Duodenal mucosa (tissue), 2 donors: Measurements from ENCODE around the gene REC8.

Experiments used
- H3K27ac ChIP-seq: one replicate; pipeline ENCODE4 v1.7.0; 2013; ENCODE audit warnings: low read depth, low read length
- H3K27me3 ChIP-seq, 2 donors: one replicate each; pipeline ENCODE4 v1.7.0; 2013; ENCODE audit warnings: low read length in 2 of 2, control low read depth in 1 of 2; ENCODE audit not compliant: insufficient read depth in 2 of 2, control insufficient read depth in 1 of 2
- H3K36me3 ChIP-seq, 2 donors: one replicate each; pipeline ENCODE4 v1.7.0; 2013; ENCODE audit warnings: low read length in 2 of 2, control low read depth in 1 of 2; ENCODE audit not compliant: insufficient read depth in 2 of 2, control insufficient read depth in 1 of 2
- H3K4me1 ChIP-seq, 2 donors: one replicate each; pipeline ENCODE4 v1.7.0; 2013; ENCODE audit warnings: low read length in 2 of 2, control low read depth in 1 of 2; ENCODE audit not compliant: insufficient read depth in 2 of 2, control insufficient read depth in 1 of 2
- H3K4me3 ChIP-seq, 2 donors: one replicate each; pipeline ENCODE4 v1.7.0; 2013; ENCODE audit warnings: low read length in 2 of 2, low read depth in 1 of 2
- H3K9ac ChIP-seq, 2 donors: one replicate each; pipeline ENCODE4 v1.7.0; 2013; ENCODE audit warnings: low read length in 2 of 2, low read depth in 1 of 2
- H3K9me3 ChIP-seq, 2 donors: one replicate each; pipeline ENCODE4 v1.7.0; 2013; ENCODE audit warnings: low read length in 2 of 2, control low read depth in 1 of 2; ENCODE audit not compliant: control insufficient read depth in 1 of 2

The REC8 gene

GRCh38 chr14:24131549-24131966 lies 40.3 kb upstream of the REC8 start:
- H3K9ac ChIP-seq, result no peak overlapping the region
- H3K4me1 ChIP-seq, result peaks cover 8 to 21% of the 10 kb centered on the region in 2 donors
- H3K36me3 ChIP-seq, result no peaks in the 10 kb centered on the region
- H3K9me3 ChIP-seq, result no peaks in the 10 kb centered on the region
- no peaks in the 10 kb centered on the region for H3K27me3 ChIP-seq
- H3K27ac ChIP-seq, result no peak overlapping the region
- H3K4me3 ChIP-seq, result no peak overlapping the region

GRCh38 chr14:24132061-24132685 lies 39.7 kb upstream of the REC8 start:
- H3K27ac ChIP-seq, result no peak overlapping the region
- peaks cover 0 to under 1% of the 10 kb centered on the region in 2 donors for H3K36me3 ChIP-seq
- H3K4me3 ChIP-seq, result no peak overlapping the region
- H3K9ac ChIP-seq, result no peak overlapping the region
- H3K9me3 ChIP-seq, result no peaks in the 10 kb centered on the region
- H3K27me3 ChIP-seq, result no peaks in the 10 kb centered on the region
- H3K4me1 ChIP-seq, result peaks cover 14 to 27% of the 10 kb centered on the region in 2 donors

GRCh38 chr14:24132976-24133375 lies 38.9 kb upstream of the REC8 start:
- Histone ChIP-seq H3K9ac (no peak overlapping the region), H3K27ac (no peak overlapping the region), H3K36me3 (peaks cover 7 to 8% of the 10 kb centered on the region in 2 donors), H3K4me1 (peaks cover 22 to 35% of the 10 kb centered on the region in 2 donors), H3K4me3 (no peak overlapping the region), H3K9me3 (no peaks in the 10 kb centered on the region), H3K27me3 (no peaks in the 10 kb centered on the region)

GRCh38 chr14:24133735-24134134 lies 38.1 kb upstream of the REC8 start:
- Histone ChIP-seq H3K9ac (no peak overlapping the region), H3K4me1 (peaks cover 30 to 43% of the 10 kb centered on the region in 2 donors), H3K4me3 (no peak overlapping the region), H3K36me3 (peaks cover 15% of the 10 kb centered on the region in 2 donors), H3K27ac (no peak overlapping the region), H3K27me3 (no peaks in the 10 kb centered on the region), H3K9me3 (no peaks in the 10 kb centered on the region)

- Histone ChIP-seq H3K4me3 (peak overlapping the region; percentile 67 to 79), H3K9ac (peak overlapping the region; percentile 29 to 91), H3K27ac (peak overlapping the region; percentile 47), H3K36me3 (peaks cover 24% of the 10 kb centered on the region in 2 donors), H3K9me3 (no peaks in the 10 kb centered on the region), H3K27me3 (no peaks in the 10 kb centered on the region), H3K4me1 (peaks cover 41 to 49% of the 10 kb centered on the region in 2 donors)
Measured at GRCh38 chr14:24135584-24135833, 36.4 kb upstream of the REC8 start.

GRCh38 chr14:24135834-24136683 lies 35.8 kb upstream of the REC8 start, which contains the start of gene PSME1:
Gene PSME1, plus strand, starts transcription at chr14:24136194. Its CDS starts 69 bp downstream, at chr14:24136263.
- Histone ChIP-seq H3K4me1 (peaks cover 41 to 52% of the 10 kb centered on the region in 2 donors), H3K27me3 (no peaks in the 10 kb centered on the region), H3K9me3 (no peaks in the 10 kb centered on the region), H3K4me3 (peak within 1 kb of the TSS; percentile 86 to 88), H3K27ac (peak within 1 kb of the TSS; percentile 84), H3K9ac (peak within 1 kb of the TSS; percentile 77 to 94), H3K36me3 (peaks cover 24% of the 10 kb centered on the region in 2 donors)

GRCh38 chr14:24136684-24137528 lies 35.0 kb upstream of the REC8 start:
- peak overlapping the region; percentile 84 for H3K27ac ChIP-seq

GRCh38 chr14:24137529-24138395 lies 34.1 kb upstream of the REC8 start:
- Histone ChIP-seq H3K9me3 (no peaks in the 10 kb centered on the region), H3K27ac (no peak overlapping the region), H3K36me3 (peaks cover 24 to 26% of the 10 kb centered on the region in 2 donors), H3K4me3 (peak overlapping the region; percentile 86 to 88), H3K9ac (peak overlapping the region; percentile 77 to 94), H3K4me1 (peaks cover 47 to 50% of the 10 kb centered on the region in 2 donors), H3K27me3 (no peaks in the 10 kb centered on the region)

More at GRCh38 chr14:24136684-24137528, 35.0 kb upstream of the REC8 start:
- peak overlapping the region; percentile 77 to 94 for H3K9ac ChIP-seq
- H3K9me3 ChIP-seq, result no peaks in the 10 kb centered on the region
- peaks cover 24% of the 10 kb centered on the region in 2 donors for H3K36me3 ChIP-seq
- H3K4me3 ChIP-seq, result peak overlapping the region; percentile 86 to 88
- peaks cover 42 to 52% of the 10 kb centered on the region in 2 donors for H3K4me1 ChIP-seq
- H3K27me3 ChIP-seq, result no peaks in the 10 kb centered on the region
